IMR-90 (cell line): ENCODE data around the gene CCDC60. TPM values are rescaled to one million over a fixed set of nuclear protein-coding genes. Genes with fewer than 3 reads are reported as not detected.

Experiments used
- ATAC-seq: fragments of 200-7000 bp; cut with Tn5 transposase; 2 replicates; pipeline ENCODE4 v1.9.1; 2020; ENCODE audit warnings: low read depth, mild to moderate bottlenecking, moderate library complexity
- BruUV-seq: library from RNA; stranded (reverse); fragments of 400-500 nt; replicated peaks from 2 replicates; lab custom pipeline; 2021; lab: Mats Ljungman, UMichigan
- CTCF ChIA-PET: fragments of 300-600 bp; formaldehyde crosslinking; extraction: SDS; loops from one replicate; lab custom pipeline; 2021; ENCODE audit warnings: antibody characterized with exemption; lab: Yijun Ruan, JAX
- POLR2A ChIA-PET: fragments of 300-600 bp; sonication (Branson Sonifier 250); formaldehyde crosslinking; loops from one replicate; lab custom pipeline; 2022; ENCODE audit warnings: antibody characterized with exemption; ENCODE audit not compliant: unreplicated experiment; lab: Charles Lee
- DNase-seq: peaks from one replicate; pipeline ENCODE4 v3.0.0; 2013
- H2AFZ ChIP-seq: replicated peaks from 2 replicates; pipeline ENCODE3; 2013; ENCODE audit warnings: low read length, mild to moderate bottlenecking; ENCODE audit not compliant: poor library complexity
- H2AK5ac ChIP-seq: 2 replicates; pipeline ENCODE4 v1.6.1; 2013; ENCODE audit warnings: low read depth, low read length, inconsistent platforms
- H2AK9ac ChIP-seq: replicated peaks from 2 replicates; pipeline ENCODE3; 2013; ENCODE audit warnings: mild to moderate bottlenecking, low read depth, low read length, moderate library complexity; ENCODE audit not compliant: poor library complexity
- H2BK120ac ChIP-seq: 2 replicates; pipeline ENCODE4 v1.6.1; 2013; ENCODE audit warnings: low read depth, low read length, inconsistent platforms
- H2BK15ac ChIP-seq: 3 replicates; pipeline ENCODE4 v1.6.1; 2013; ENCODE audit warnings: low read depth, low read length, inconsistent platforms
- H2BK20ac ChIP-seq: 2 replicates; pipeline ENCODE4 v1.6.1; 2013; ENCODE audit warnings: low read depth, mild to moderate bottlenecking, inconsistent platforms, low read length, moderate library complexity
- H2BK5ac ChIP-seq: 2 replicates; pipeline ENCODE4 v1.6.1; 2013; ENCODE audit warnings: mild to moderate bottlenecking, low read depth, low read length, inconsistent platforms; ENCODE audit not compliant: poor library complexity, severe bottlenecking
- H3K14ac ChIP-seq: replicated peaks from 2 replicates; pipeline ENCODE4 v1.6.1; 2013; ENCODE audit warnings: low read depth, low read length, inconsistent platforms
- H3K18ac ChIP-seq: 2 replicates; pipeline ENCODE4 v1.6.1; 2013; ENCODE audit warnings: low read depth, low read length, control low read depth
- H3K23ac ChIP-seq: 2 replicates; pipeline ENCODE4 v1.6.1; 2013; ENCODE audit warnings: low read depth, low read length, inconsistent platforms
- H3K27ac ChIP-seq: 2 replicates; pipeline ENCODE4 v1.5.1; 2013; ENCODE audit warnings: mild to moderate bottlenecking, control low read depth, low read length; ENCODE audit not compliant: insufficient read depth
- H3K27me3 ChIP-seq: 2 replicates; pipeline ENCODE4 v1.6.1; 2013; ENCODE audit warnings: low read length; ENCODE audit not compliant: control insufficient read depth, insufficient read depth
- H3K36me3 ChIP-seq: 2 replicates; pipeline ENCODE4 v1.6.1; 2013; ENCODE audit warnings: low read length, mixed read lengths; ENCODE audit not compliant: control insufficient read depth, insufficient read depth
- H3K4ac ChIP-seq: 2 replicates; pipeline ENCODE4 v1.6.1; 2013; ENCODE audit warnings: low read depth, low read length, inconsistent platforms
- H3K4me1 ChIP-seq: 2 replicates; pipeline ENCODE4 v1.6.1; 2013; ENCODE audit warnings: low read length, mixed read lengths; ENCODE audit not compliant: control insufficient read depth, insufficient read depth
- H3K4me2 ChIP-seq: 2 replicates; pipeline ENCODE4 v1.6.1; 2013; ENCODE audit warnings: low read depth, mild to moderate bottlenecking, control low read depth, low read length, moderate library complexity
- H3K4me3 ChIP-seq: 2 replicates; pipeline ENCODE4 v1.5.1; 2013; ENCODE audit warnings: low read depth, mild to moderate bottlenecking, control low read depth, low read length, moderate library complexity; ENCODE audit not compliant: insufficient read depth
- H3K56ac ChIP-seq: 2 replicates; pipeline ENCODE4 v1.6.1; 2013; ENCODE audit warnings: low read length, inconsistent platforms; ENCODE audit not compliant: insufficient read depth; ENCODE audit errors: extremely low read depth
- H3K79me1 ChIP-seq, 2 experiments: 2 replicates each; pipeline ENCODE4 v1.6.1; 2013; ENCODE audit warnings: low read length in 2 of 2, inconsistent platforms in 1 of 2, low read depth in 1 of 2
- H3K9ac ChIP-seq: 2 replicates; pipeline ENCODE4 v1.6.1; 2013; ENCODE audit warnings: low read depth, low read length, control low read depth
- H3K9me1 ChIP-seq: 2 replicates; pipeline ENCODE4 v1.6.1; 2013; ENCODE audit warnings: low read length, inconsistent platforms; ENCODE audit not compliant: insufficient read depth
- H3K9me3 ChIP-seq: 2 replicates; pipeline ENCODE4 v1.6.1; 2013; ENCODE audit warnings: low read length; ENCODE audit not compliant: control insufficient read depth, insufficient read depth
- H4K20me1 ChIP-seq: 2 replicates; pipeline ENCODE4 v1.6.1; 2013; ENCODE audit warnings: low read length, inconsistent platforms; ENCODE audit not compliant: insufficient read depth
- H4K5ac ChIP-seq: 2 replicates; pipeline ENCODE4 v1.6.1; 2013; ENCODE audit warnings: mild to moderate bottlenecking, low read depth, low read length, control low read depth
- H4K8ac ChIP-seq, 2 experiments: 2 replicates each; pipeline ENCODE4 v1.6.1; 2013; ENCODE audit warnings: low read depth in 2 of 2, low read length in 2 of 2, control low read depth in 1 of 2, inconsistent platforms in 1 of 2
- H4K91ac ChIP-seq: 2 replicates; pipeline ENCODE4 v1.6.1; 2013; ENCODE audit warnings: low read depth, low read length, inconsistent platforms; ENCODE audit not compliant: insufficient read depth
- BHLHE40 ChIP-seq: fragments of 150-350 bp; IDR thresholded peaks from 2 replicates; pipeline ENCODE4 v1.6.1; 2016; ENCODE audit warnings: mild to moderate bottlenecking, low read depth, low read length
- CEBPB ChIP-seq: IDR thresholded peaks from 2 replicates; pipeline ENCODE4 v1.6.1; 2012; ENCODE audit warnings: low read depth, low read length, improper control_type of control experiment
- CHD1 ChIP-seq: IDR thresholded peaks from 2 replicates; pipeline ENCODE4 v1.6.1; 2012; ENCODE audit warnings: low read depth, low read length, improper control_type of control experiment
- FOS ChIP-seq: fragments of 150-350 bp; IDR thresholded peaks from 2 replicates; pipeline ENCODE4 v1.6.1; 2016; ENCODE audit warnings: low read depth, low read length
- MAFK ChIP-seq: IDR thresholded peaks from 2 replicates; pipeline ENCODE4 v1.6.1; 2012; ENCODE audit warnings: low read depth, low read length, improper control_type of control experiment
- MAZ ChIP-seq: IDR thresholded peaks from 2 replicates; pipeline ENCODE4 v1.6.1; 2012; ENCODE audit warnings: low read depth, mild to moderate bottlenecking, low read length, improper control_type of control experiment, moderate library complexity, borderline replicate concordance
- MXI1 ChIP-seq: IDR thresholded peaks from 2 replicates; pipeline ENCODE4 v1.6.1; 2012; ENCODE audit warnings: low read depth, mild to moderate bottlenecking, low read length, moderate library complexity, borderline replicate concordance
- NFE2L2 ChIP-seq: fragments of 150-350 bp; IDR thresholded peaks from 2 replicates; pipeline ENCODE4 v1.6.1; 2016; ENCODE audit warnings: low read depth, mild to moderate bottlenecking, low read length
- POLR2A ChIP-seq: IDR thresholded peaks from 2 replicates; pipeline ENCODE4 v1.6.1; 2012; ENCODE audit warnings: mild to moderate bottlenecking, low read depth, low read length
- RAD21 ChIP-seq: IDR thresholded peaks from 2 replicates; pipeline ENCODE4 v1.6.1; 2012; ENCODE audit warnings: low read length, improper control_type of control experiment
- RCOR1 ChIP-seq: IDR thresholded peaks from 2 replicates; pipeline ENCODE4 v1.6.1; 2012; ENCODE audit warnings: mild to moderate bottlenecking, low read length, improper control_type of control experiment; ENCODE audit not compliant: insufficient replicate concordance
- RFX5 ChIP-seq: IDR thresholded peaks from 2 replicates; pipeline ENCODE4 v1.8.0; 2012; ENCODE audit warnings: low read depth, mild to moderate bottlenecking, low read length, moderate library complexity
- SMC3 ChIP-seq: fragments of 150-350 bp; IDR thresholded peaks from 2 replicates; pipeline ENCODE4 v1.6.1; 2016; ENCODE audit warnings: low read depth, mild to moderate bottlenecking, antibody characterized with exemption, low read length, moderate library complexity
- WGBS, 2 experiments: methylation state at CpG; one replicate each; pipeline versions ENCODE4 v1.1.5 to v1.1.7; 2013; ENCODE audit warnings: missing lambda C conversion rate in 2 of 2; ENCODE audit not compliant: insufficient read length in 1 of 2; ENCODE audit errors: extremely low coverage in 2 of 2; 5-methylcytosine and 5-hydroxymethylcytosine counted together
- dilution Hi-C: fragments of 300-500 bp; cut with HindIII; formaldehyde crosslinking; loops from one replicate; pipeline ENCODE4 v1.14.3; 2018; ENCODE audit warnings: low sequenced_read_pairs; ENCODE audit not compliant: unreplicated experiment
- in situ Hi-C: fragments of 300-500 bp; cut with MboI; formaldehyde crosslinking; loops from 3 replicates; pipeline ENCODE4 v1.14.3; 2019; ENCODE audit warnings: low sequenced_read_pairs, inconsistent platforms, mixed read lengths
- intact Hi-C: fragments of 100-400 bp; cut with micrococcal nuclease; formaldehyde crosslinking; loops from 2 replicates; pipeline ENCODE4 v1.10.0; 2022
- polyA plus RNA-seq, 3 experiments: library from polyadenylated mRNA; depleted of rRNA; stranded (reverse); fragments of >200 nt; gene quantifications; 2 replicates each; pipeline ENCODE4 v1.2.3, GENCODE V29; 2012; ENCODE audit warnings: low replicate concordance in 1 of 3
- total RNA-seq: library from RNA; depleted of rRNA; stranded (reverse); fragments of >200 nt; gene quantifications from 2 replicates; pipeline ENCODE4 v1.2.3, GENCODE V29; 2012
- TF ChIP-seq, protein P1 (sequence below): fragments of 150-350 bp; IDR thresholded peaks from 2 replicates; pipeline ENCODE4 v1.6.1; 2017; ENCODE audit warnings: mild to moderate bottlenecking, antibody characterized with exemption, low read length, low read depth
- TF ChIP-seq, protein P2 (sequence below): fragments of 150-350 bp; IDR thresholded peaks from 2 replicates; pipeline ENCODE4 v1.6.1; 2016; ENCODE audit warnings: low read depth, mild to moderate bottlenecking, low read length, moderate library complexity, borderline replicate concordance
- TF ChIP-seq, protein P3 (sequence below): conservative IDR thresholded peaks from 2 replicates; pipeline ENCODE4 v1.5.1; 2012; ENCODE audit warnings: mild to moderate bottlenecking, low read depth, low read length, improper control_type of control experiment

CCDC60 gene
- total and polyA plus RNA-seq, 2 of the 4 experiments (the other 2 are of a cell fraction): not detected

DNA sequence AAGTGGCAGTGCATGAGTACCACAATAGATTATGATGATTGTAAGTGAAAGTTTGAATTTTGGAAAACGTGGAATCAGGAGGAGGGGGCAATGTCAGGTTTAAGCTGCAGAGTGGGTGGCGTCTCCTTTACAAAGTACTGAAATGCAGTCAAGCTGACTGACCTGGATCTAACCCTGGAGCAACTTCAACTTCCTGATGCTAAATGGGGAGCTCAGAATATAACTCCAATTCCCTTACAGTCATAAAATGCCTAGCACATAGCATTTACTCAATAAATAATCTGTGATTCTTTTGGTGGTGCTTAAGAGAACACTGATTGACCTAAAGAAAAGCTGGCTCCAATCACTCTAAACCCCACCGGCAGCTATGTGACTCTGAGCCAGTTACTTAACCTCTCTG lies 38.5 kb downstream of the CCDC60 start:
- H4K8ac ChIP-seq: no peak overlapping the region
- in situ Hi-C loops: no loop called here
- 0% methylated on average over 1 of the region's 3 CpGs; no CpG with 5 or more reads in 1 of the 2 experiments for WGBS, 2 experiments
- no peaks in the 10 kb centered on the region for H3K79me1 ChIP-seq
- no peak overlapping the region for H2AK9ac ChIP-seq
- no peaks in the 10 kb centered on the region for H3K27me3 ChIP-seq
- no peaks in the 10 kb centered on the region for H3K36me3 ChIP-seq
- H2BK20ac ChIP-seq: no peak overlapping the region
- no peak overlapping the region for H3K4me3 ChIP-seq
- H3K4me1 ChIP-seq: no peaks in the 10 kb centered on the region
- no peak overlapping the region for H2BK120ac ChIP-seq
- H3K14ac ChIP-seq: no peak overlapping the region
- H3K4ac ChIP-seq: no peak overlapping the region
- DNase-seq (no peak), ATAC-seq (no peak)
- H3K9me3 ChIP-seq: peaks cover 19% of the 10 kb centered on the region
- ChIA-PET POLR2A (no interaction called here), CTCF (no interaction called here)
- H3K56ac ChIP-seq: no peak overlapping the region
- no peak overlapping the region for H3K18ac ChIP-seq
- no peak overlapping the region for H2BK15ac ChIP-seq
- no peak overlapping the region for H3K27ac ChIP-seq
- no TSS peak for BruUV-seq
- H3K9ac ChIP-seq: no peak overlapping the region
- H4K20me1 ChIP-seq: no peaks in the 10 kb centered on the region
- no peak overlapping the region for H2AFZ ChIP-seq
- no peak overlapping the region for H3K23ac ChIP-seq
- H2BK5ac ChIP-seq: no peak overlapping the region
- no peak overlapping the region for H4K91ac ChIP-seq
- no peaks in the 10 kb centered on the region for H3K9me1 ChIP-seq
- dilution Hi-C loops: no loop called here
- intact Hi-C loops: no loop called here
- H4K5ac ChIP-seq: no peak overlapping the region
- H2AK5ac ChIP-seq: no peak overlapping the region
- no peak overlapping the region for H3K4me2 ChIP-seq
- TF ChIP-seq MXI1: no peak
- no peak for TF ChIP-seq RCOR1
- no peak for TF ChIP-seq CHD1
- TF ChIP-seq RAD21: no peak
- TF ChIP-seq MAZ: no peak
- TF ChIP-seq, protein P1, sequence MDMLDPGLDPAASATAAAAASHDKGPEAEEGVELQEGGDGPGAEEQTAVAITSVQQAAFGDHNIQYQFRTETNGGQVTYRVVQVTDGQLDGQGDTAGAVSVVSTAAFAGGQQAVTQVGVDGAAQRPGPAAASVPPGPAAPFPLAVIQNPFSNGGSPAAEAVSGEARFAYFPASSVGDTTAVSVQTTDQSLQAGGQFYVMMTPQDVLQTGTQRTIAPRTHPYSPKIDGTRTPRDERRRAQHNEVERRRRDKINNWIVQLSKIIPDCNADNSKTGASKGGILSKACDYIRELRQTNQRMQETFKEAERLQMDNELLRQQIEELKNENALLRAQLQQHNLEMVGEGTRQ: no peak
- no peak for TF ChIP-seq FOS
- TF ChIP-seq RFX5: no peak
- TF ChIP-seq, protein P2, sequence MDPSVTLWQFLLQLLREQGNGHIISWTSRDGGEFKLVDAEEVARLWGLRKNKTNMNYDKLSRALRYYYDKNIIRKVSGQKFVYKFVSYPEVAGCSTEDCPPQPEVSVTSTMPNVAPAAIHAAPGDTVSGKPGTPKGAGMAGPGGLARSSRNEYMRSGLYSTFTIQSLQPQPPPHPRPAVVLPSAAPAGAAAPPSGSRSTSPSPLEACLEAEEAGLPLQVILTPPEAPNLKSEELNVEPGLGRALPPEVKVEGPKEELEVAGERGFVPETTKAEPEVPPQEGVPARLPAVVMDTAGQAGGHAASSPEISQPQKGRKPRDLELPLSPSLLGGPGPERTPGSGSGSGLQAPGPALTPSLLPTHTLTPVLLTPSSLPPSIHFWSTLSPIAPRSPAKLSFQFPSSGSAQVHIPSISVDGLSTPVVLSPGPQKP: no peak
- TF ChIP-seq NFE2L2: no peak
- TF ChIP-seq POLR2A: no peak
- no peak for TF ChIP-seq SMC3
- TF ChIP-seq, protein P3, sequence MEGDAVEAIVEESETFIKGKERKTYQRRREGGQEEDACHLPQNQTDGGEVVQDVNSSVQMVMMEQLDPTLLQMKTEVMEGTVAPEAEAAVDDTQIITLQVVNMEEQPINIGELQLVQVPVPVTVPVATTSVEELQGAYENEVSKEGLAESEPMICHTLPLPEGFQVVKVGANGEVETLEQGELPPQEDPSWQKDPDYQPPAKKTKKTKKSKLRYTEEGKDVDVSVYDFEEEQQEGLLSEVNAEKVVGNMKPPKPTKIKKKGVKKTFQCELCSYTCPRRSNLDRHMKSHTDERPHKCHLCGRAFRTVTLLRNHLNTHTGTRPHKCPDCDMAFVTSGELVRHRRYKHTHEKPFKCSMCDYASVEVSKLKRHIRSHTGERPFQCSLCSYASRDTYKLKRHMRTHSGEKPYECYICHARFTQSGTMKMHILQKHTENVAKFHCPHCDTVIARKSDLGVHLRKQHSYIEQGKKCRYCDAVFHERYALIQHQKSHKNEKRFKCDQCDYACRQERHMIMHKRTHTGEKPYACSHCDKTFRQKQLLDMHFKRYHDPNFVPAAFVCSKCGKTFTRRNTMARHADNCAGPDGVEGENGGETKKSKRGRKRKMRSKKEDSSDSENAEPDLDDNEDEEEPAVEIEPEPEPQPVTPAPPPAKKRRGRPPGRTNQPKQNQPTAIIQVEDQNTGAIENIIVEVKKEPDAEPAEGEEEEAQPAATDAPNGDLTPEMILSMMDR: no peak
- TF ChIP-seq CEBPB: no peak
- TF ChIP-seq MAFK: no peak
- no peak for TF ChIP-seq BHLHE40
